Right ventricle myocardium superior (tissue), 1 donor: ENCODE data around the gene CCM2L. TPM values are rescaled to one million over a fixed set of nuclear protein-coding genes. Genes with fewer than 3 reads are reported as not detected.

Experiments used
- ATAC-seq: fragments of 200-7000 bp; cut with Tn5 transposase; one replicate; pipeline ENCODE4 v1.9.1; 2020; ENCODE audit warnings: mild to moderate bottlenecking; ENCODE audit not compliant: poor library complexity
- DNase-seq: peaks from one replicate; pipeline ENCODE4 v3.0.0-alpha.2; 2020
- intact Hi-C: fragments of 100-400 bp; cut with DNase I; formaldehyde crosslinking; loops from one replicate; pipeline ENCODE4 v1.11.2; 2022
- total RNA-seq: library from RNA; stranded (reverse); fragmentation: NEBNext Ultra II Directional; extraction: Animal tissue kit (Norgen Biotek cat#: 25700); gene quantifications from one replicate; pipeline ENCODE4 v1.2.1, GENCODE V29; 2021
- donor health status: DM: no; HTN: yes; CAD: no; lungs with severe emphysema.

Gene CCM2L
- total RNA-seq, 1 donor from 2014 or later, result 8.5 TPM

- no peak for DNase-seq
- intact Hi-C loops, result no loop called here
- ATAC-seq, result no peak
These were observed 19.4 kb upstream of the CCM2L start for GRCh38 chr20:31990641-31991338.

- ATAC-seq (no peak), DNase-seq (no peak)
- intact Hi-C loops, result no loop called here
These were observed 18.9 kb upstream of the CCM2L start for GRCh38 chr20:31991339-31991705.

DNA sequence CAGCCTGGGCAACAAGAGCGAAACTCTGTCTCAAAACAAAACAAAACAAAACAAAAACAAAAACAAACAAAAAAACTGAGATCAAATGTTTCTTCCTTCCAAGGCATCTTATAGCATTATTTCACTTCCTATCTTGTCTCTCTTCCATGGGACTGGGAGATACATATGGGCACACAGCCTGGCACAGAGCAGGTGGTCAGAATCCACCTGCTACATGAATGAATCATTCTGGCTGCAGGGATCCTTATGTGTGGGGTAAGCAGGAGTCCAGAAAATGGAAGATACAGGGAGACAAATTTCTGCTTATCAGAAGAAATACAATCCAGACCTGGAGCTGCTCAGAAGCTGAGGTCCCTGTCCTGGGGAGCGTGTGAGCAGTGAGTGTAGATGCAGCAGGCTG is 18.2 kb upstream of the CCM2L start:
- ATAC-seq, result no peak
- intact Hi-C loops, result no loop called here
- DNase-seq, result no peak

DNA sequence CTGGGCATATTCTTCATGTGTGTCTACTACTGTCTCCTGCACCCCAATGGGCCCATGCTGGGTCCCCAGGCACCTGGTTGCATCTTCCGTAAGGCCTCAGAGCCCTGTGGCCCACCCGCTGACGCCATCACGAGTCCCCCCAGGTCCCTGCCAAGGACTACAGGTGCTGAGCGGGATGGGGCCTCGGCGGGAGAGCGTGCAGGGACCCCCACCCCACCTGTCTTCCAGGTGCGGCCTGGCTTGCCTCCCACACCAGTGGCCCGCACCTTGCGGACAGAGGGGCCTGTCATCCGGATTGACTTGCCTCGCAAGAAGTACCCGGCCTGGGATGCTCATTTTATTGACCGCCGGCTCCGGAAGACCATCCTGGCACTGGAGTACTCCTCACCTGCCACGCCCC is 13.2 kb upstream of the CCM2L start:
- DNase-seq, result no peak
- ATAC-seq, result no peak
- intact Hi-C loops, result no loop called here

GRCh38 chr20:31998246-31998645 is 12.0 kb upstream of the CCM2L start:
- intact Hi-C loops, result no loop called here
- ATAC-seq (no peak), DNase-seq (no peak)

DNA sequence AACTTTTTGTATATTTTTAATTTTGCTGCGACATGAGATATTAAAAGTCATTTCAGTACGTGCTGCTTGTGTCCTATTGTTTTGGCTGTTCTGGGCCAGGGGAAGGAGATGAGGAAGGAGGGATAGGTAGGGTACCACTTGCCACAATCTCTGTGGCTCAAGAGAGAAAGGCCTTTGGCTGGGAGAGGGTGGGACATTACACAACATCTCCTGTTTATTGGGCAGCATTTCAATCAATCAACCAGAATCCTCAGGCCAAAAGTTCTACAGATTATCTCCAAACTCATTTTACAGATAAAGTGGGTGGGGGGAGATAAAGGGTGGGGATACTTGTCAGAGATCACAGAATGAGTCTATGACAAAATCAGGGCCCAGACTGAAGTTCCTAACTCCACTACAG is 6.9 kb upstream of the CCM2L start:
- intact Hi-C loops, result no loop called here
- no peak for DNase-seq
- no peak for ATAC-seq

DNA sequence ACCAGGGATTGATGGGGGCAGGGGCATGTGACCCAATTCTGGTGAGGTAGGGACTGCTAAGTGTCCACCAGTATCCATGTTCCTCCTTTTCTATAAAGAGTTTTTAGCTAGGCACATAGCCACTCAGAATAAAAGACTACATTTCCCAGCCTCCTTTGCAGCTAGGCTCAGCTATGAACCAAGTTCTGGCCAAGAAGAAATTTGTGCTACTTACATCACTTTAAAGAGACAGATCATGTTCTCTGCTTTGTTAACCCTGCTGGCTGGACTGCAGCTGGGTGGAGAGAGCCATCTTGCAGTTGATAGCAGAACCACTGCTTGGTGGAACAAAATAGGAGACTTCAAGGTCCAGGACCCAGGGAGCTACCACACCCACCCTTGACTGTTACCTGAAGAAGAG is 5.3 kb upstream of the CCM2L start:
- DNase-seq (no peak), ATAC-seq (no peak)
- intact Hi-C loops, result no loop called here

DNA sequence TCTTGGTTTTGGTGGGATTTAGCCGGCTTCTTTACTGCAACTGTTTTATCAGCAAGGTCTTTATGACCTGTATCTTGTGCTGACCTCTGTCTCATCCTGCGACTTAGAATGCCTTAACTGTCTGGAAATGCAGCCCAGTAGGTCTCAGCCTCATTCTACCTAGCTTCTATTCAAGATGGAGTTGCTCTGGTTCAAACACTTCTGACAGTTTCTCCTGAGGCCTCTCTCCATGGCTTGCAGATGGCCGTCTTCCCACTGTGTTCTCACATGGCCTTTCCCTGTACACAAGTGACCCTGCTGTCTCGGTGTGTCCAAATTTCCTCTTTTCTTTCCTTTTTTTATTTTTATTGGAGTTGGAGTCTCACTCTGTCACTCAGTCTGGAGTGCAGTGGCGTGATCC is 4.2 kb upstream of the CCM2L start:
- intact Hi-C loops, result no loop called here
- DNase-seq (no peak), ATAC-seq (no peak)

DNA sequence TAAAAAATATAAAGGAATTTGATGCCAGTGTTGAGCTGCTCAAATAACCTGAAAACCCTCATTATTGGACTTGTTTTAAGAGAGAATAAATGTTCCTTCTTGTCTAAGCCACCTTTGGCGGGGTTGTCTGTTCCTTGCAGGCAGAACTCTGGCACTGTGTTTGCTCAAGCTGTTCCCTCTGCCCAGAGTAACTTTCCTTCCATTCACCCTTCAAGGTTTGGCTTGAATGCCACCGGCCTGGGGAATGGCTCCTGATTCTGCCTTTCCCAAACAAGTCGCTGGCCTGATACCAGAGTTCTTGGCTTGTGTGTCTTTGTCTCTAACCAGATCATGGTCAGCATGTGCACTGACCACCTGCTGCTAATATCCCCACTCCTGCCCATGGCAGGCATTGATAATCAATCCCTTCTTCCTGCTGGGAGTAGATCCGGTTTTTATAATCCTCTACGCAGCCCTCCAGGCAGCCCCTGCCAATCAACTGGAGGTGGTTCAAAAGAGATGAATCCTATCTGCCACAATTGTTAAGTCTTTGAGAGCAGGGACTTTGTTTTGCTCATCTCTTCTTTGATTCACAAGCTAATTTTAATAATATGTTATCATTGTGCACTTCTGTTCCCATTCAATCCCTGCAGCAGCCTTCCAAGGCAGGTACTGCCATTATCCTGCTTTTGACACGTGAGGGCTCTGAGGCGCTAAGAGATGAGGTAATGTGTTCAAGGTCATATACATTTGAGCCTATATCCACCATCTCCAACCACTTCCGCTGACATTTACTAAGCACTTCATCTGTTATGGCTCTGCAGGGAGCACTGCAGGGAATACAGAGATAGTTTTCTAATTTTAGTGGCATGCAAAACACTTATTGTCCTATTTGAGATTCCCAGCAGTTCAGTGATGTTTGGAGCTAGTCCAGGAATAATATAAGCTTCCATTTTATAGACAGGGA is 3.1 kb upstream of the CCM2L start:
- DNase-seq (no peak), ATAC-seq (no peak)
- intact Hi-C loops, result no loop called here

DNA sequence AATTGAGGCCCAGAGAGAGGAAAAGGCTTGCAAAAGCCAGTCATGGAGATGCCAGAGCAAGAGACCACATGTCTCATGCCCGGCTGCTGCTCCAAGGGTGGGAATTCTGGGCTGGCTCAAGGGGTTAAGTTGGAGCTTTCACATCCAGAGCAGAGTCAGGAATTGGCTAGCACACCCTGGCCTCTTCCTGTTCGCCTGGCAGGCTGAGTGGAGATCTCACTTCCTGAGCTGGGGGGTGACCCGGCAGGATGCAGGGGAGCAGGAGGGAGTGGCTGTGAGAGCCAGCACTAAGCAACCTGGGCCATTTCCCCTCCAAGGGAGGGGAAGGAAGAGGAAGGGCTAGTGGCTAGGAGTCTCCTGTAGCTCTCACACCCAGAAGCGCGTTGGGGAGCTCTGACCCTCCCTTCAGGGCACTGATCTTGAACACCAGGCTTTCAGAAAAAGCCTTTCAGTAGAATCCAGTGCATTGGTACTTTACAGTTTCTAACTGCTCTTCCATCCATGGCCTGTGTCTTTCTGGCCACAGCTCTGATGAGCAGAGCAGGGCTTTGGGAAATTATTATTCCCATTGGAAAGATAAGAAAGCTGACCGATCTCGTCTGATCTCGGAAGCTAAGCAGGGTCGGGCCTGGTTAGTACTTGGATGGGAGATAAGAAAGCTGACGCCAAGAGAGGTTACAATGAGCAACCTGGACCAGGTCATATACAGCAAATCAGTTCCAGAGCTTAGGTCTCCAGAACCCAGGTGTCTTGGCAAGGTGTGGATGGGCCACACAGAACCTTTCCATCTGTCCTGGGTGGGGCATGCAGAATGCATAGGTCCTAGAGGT is 2.2 kb upstream of the CCM2L start:
- peak; percentile 70 for DNase-seq
- ATAC-seq, result peak; percentile 76
- intact Hi-C loops, result no loop called here

GRCh38 chr20:32009564-32009963 is 674 bp upstream of the CCM2L start:
- intact Hi-C loops, result no loop called here
- DNase-seq, result no peak
- ATAC-seq, result no peak

GRCh38 chr20:32010666-32011065 is 428 bp downstream of the CCM2L start:
- DNase-seq, result no peak
- no peak for ATAC-seq
- intact Hi-C loops, result no loop called here

- no peak for DNase-seq
- no peak for ATAC-seq
- intact Hi-C loops, result no loop called here
These were observed 2.0 kb downstream of the CCM2L start for GRCh38 chr20:32012159-32012688.

DNA sequence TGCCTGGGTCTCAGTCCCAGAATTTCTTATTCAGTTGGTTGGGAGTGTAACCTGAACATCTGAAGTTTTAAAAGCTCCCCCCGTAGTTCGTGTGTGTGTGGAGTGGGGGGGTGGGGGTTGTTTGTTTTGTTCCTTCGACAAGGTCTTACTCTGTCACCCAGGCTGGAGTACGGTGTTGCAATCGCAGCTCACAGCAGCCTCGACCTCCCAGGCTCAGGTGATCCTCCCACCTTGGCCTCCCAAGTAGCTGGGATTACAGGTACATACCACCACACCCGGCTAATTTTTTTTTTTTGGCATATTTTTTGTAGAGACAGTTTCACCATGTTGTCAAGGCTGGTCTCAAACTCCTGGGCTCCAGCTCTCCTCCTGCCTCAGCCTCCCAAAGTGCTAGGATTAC is 3.1 kb downstream of the CCM2L start:
- DNase-seq (no peak), ATAC-seq (no peak)
- intact Hi-C loops, result no loop called here

DNA sequence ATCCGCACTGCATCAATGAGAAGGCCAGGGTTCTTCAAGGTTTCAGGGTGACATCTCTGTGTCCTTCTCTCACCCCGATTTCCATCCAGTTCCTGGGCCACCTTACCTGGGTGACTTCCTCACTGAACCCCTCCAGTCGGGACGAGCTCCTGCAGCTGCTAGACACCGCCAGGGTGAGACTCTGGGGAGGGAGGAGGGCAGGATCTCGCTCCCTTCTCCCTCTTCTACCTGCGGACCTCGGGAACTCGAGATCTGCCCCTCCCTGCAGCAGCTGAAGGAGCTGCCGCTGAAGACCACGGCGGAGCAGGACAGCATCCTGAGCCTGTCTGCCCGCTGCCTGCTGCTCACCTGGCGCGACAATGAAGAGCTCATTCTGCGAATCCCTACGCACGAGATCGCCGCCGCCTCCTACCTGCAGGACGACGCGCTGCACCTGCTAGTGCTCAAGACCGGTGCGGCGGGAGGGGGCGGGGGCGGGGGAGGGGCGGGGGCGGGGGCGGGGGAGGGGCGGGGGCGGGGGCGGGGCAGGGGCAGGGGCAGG is 7.5 kb downstream of the CCM2L start:
- intact Hi-C loops, result no loop called here
- no peak for ATAC-seq
- DNase-seq, result no peak

DNA sequence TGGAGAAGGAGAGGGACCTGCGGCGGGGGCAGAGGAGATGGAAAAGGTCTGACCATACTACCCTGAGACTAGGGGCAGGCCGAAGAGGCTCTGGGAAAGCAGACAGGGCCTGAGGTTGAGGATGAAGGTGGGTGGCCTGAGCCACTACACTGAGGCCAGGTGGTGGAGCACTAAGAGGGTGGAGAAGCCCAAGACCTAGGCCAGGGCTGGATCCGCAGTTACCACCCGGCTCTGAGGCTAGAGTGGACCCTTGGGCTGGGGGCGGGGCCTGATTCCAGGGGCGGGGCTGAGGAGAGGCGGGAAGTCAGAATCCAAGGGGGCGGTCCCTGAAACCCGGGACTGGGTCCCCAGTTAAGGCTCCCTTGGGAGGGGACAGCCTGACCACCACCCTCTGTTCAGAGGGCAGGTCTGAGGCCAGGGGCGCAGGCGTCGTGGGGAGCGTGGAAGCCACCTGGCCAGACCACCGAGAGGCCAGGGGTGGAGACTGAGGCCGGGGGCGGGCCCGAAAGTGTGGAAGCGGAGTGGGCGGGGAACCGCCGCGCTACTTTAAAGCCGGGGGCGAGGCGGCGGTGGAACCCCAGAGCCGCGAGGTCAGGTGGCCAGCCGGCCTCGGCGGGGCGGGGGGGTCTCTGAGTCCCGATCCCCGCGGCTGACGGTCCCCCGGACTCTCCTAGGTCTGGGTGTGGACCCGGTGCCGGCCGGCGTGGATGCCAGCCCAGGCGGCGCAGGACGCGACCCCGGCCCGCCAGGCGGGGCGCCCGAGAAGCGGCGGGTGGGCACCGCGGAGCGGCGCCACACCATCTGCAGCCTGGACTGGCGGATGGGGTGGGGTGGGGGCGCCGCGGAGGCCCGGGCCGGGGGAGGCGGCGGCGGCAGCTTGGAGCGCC is 8.3 kb downstream of the CCM2L start:
- intact Hi-C loops, result no loop called here
- peak; percentile 65 for ATAC-seq
- peak; percentile 70 for DNase-seq

DNA sequence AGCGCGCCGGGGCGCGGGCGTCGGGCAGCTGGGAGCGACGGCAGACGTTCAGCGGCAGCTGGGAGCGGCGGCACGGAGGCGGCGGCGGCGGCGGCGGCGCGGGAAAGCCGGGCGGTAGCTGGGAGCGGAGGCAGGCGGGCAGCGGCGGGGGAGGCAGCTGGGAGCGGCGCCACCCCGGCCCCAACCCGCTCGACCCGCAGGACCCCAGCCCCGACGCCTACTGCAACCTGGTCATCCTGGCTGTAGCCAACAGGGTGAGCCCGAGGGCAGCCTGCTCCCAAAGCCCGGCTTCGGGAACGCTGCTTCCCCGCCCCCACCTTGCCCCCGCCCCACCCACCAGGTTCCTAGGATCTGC is 8.9 kb downstream of the CCM2L start:
- ATAC-seq, result no peak
- intact Hi-C loops, result no loop called here
- DNase-seq, result peak; percentile 42
